ENCODE data around the gene ZBTB11. TPM values are rescaled to one million over a fixed set of nuclear protein-coding genes. Genes with fewer than 3 reads are reported as not detected.

Gene ZBTB11
- total and polyA plus RNA-seq, 2 donors (not counting 3 experiments of a cell fraction or from before 2014, with no cell fraction given): 4.2 to 15.8 TPM

DNA sequence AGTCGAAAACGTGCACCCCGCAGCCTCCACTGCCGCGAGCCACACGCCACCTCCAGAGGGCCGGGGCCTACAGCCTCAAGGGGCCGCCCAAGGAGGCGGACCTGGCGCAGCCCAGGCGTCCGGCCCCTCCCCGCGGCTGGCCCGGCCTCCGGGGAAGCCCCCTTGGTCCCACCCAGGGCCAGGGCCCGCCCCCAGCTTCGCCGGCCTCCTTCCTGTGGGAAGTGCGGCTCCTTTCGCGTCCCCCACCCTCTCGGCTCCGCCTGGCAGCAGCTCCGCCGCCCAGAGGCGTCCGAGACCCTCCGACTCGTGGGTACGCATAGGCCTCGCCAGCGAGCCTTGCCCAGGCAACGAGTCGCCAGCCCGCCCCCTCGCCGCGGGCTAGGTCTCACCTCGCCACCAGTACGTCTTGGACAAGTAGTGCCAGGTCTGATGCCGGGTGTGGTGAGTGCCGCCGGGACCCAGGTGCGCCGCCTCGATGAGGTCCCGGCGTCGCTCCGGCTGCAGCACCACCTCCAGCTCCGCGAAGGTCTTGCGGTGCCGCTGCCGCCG, 642 bp downstream of the ZBTB11 start:
- peak overlapping the region; percentile 52 for H3K27ac ChIP-seq (ENCODE audit: insufficient read depth, low read depth, low read length)
- ChIA-PET POLR2A (interaction anchor here (0.8 to 3.4 kb wide), 3 partner anchors 10 to 102 kb away, joined by 3 to 19 read pairs (median 3); partner anchors contain the start of genes CEP97, PCNP and RPL24), CTCF (interaction anchor here (0.7 to 2.8 kb wide), 8 partner anchors 8 to 163 kb away, joined by 3 to 11 read pairs (median 4); partner anchors contain the start of genes CEP97, PCNP, RPL24 and SENP7)
- H4K20me1 ChIP-seq (replicated peaks; ENCODE audit: control insufficient read depth, extremely low read depth, insufficient read depth, low read length): no peaks in the 10 kb centered on the region
- dilution Hi-C loops (cut with MboI; ENCODE audit: extremely low pct_ligation_motif_present, low sequenced_read_pairs): no loop called here
- peak; percentile 95 for DNase-seq (ENCODE audit: low read depth, low spot score)
- peak overlapping the region; percentile 72 for H3K4me2 ChIP-seq (ENCODE audit: insufficient read depth, low read length)
- H3K27me3 ChIP-seq (ENCODE audit: control insufficient read depth in 2 of 2, insufficient read depth in 2 of 2, low read length in 2 of 2): no peaks in the 10 kb centered on the region
- TF ChIP-seq POLR2AphosphoS5 (IDR thresholded peaks at IDR 0.05; ENCODE audit: insufficient read depth, low read depth, low read length) (peak; percentile 78), GATA2 (IDR thresholded peaks at IDR 0.05; ENCODE audit: insufficient read depth, insufficient read length, low read depth, low read length) (no peak), EZH2 (IDR thresholded peaks at IDR 0.05; ENCODE audit: borderline replicate concordance, low read depth, low read length, severe bottlenecking) (no peak), POLR2A (IDR thresholded peaks at IDR 0.05; ENCODE audit: low read depth, low read length) (peak; percentile 63)
- TF ChIP-seq, protein P1, sequence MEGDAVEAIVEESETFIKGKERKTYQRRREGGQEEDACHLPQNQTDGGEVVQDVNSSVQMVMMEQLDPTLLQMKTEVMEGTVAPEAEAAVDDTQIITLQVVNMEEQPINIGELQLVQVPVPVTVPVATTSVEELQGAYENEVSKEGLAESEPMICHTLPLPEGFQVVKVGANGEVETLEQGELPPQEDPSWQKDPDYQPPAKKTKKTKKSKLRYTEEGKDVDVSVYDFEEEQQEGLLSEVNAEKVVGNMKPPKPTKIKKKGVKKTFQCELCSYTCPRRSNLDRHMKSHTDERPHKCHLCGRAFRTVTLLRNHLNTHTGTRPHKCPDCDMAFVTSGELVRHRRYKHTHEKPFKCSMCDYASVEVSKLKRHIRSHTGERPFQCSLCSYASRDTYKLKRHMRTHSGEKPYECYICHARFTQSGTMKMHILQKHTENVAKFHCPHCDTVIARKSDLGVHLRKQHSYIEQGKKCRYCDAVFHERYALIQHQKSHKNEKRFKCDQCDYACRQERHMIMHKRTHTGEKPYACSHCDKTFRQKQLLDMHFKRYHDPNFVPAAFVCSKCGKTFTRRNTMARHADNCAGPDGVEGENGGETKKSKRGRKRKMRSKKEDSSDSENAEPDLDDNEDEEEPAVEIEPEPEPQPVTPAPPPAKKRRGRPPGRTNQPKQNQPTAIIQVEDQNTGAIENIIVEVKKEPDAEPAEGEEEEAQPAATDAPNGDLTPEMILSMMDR (IDR thresholded peaks at IDR 0.05; ENCODE audit: extremely low read depth in 1 of 2, insufficient read depth in 1 of 2, low read depth in 1 of 2, low read length in 2 of 2): peak in 1 of 2 donors; percentile 26
- H3K9me1 ChIP-seq (replicated peaks; ENCODE audit: control insufficient read depth, extremely low read depth, insufficient read depth, low read length): no peaks in the 10 kb centered on the region
- peak overlapping the region; percentile 79 for H3K9ac ChIP-seq (replicated peaks; ENCODE audit: extremely low read depth, insufficient read depth, low read length)
- BruUV-seq (replicated peaks): no TSS peak
- H3K4me1 ChIP-seq (ENCODE audit: control insufficient read depth, extremely low read depth, insufficient read depth, low read length): peaks cover 16% of the 10 kb centered on the region
- intact Hi-C loops (cut with micrococcal nuclease): loop anchor here (5.0 kb wide), 1 partner anchor 1274 kb away; the partner anchor contains the start of genes LNP1 and TOMM70
- H3K79me2 ChIP-seq (ENCODE audit: control insufficient read depth, insufficient read depth, low read length): peaks cover 45% of the 10 kb centered on the region
- peaks cover 5 to 6% of the 10 kb centered on the region in 2 experiments for H3K36me3 ChIP-seq (ENCODE audit: control insufficient read depth in 2 of 2, extremely low read depth in 1 of 2, insufficient read depth in 2 of 2, low read length in 2 of 2)
- H3K4me3 ChIP-seq (replicated peaks in 1 of 3; ENCODE audit: insufficient read depth in 1 of 3, low read depth in 1 of 3, low read length in 3 of 3): peak overlapping the region; percentile 67 to 80 (median 76)
- H3K9me3 ChIP-seq (replicated peaks; ENCODE audit: control insufficient read depth, insufficient read depth, low read length): no peaks in the 10 kb centered on the region
- peak overlapping the region; percentile 83 for H2AFZ ChIP-seq (ENCODE audit: low read depth, low read length)
- peak; percentile 82 for FAIRE-seq

All from endothelial cell of umbilical vein (primary cell).